ENCODE measurements around the gene PKN2.

Gene PKN2

DNA sequence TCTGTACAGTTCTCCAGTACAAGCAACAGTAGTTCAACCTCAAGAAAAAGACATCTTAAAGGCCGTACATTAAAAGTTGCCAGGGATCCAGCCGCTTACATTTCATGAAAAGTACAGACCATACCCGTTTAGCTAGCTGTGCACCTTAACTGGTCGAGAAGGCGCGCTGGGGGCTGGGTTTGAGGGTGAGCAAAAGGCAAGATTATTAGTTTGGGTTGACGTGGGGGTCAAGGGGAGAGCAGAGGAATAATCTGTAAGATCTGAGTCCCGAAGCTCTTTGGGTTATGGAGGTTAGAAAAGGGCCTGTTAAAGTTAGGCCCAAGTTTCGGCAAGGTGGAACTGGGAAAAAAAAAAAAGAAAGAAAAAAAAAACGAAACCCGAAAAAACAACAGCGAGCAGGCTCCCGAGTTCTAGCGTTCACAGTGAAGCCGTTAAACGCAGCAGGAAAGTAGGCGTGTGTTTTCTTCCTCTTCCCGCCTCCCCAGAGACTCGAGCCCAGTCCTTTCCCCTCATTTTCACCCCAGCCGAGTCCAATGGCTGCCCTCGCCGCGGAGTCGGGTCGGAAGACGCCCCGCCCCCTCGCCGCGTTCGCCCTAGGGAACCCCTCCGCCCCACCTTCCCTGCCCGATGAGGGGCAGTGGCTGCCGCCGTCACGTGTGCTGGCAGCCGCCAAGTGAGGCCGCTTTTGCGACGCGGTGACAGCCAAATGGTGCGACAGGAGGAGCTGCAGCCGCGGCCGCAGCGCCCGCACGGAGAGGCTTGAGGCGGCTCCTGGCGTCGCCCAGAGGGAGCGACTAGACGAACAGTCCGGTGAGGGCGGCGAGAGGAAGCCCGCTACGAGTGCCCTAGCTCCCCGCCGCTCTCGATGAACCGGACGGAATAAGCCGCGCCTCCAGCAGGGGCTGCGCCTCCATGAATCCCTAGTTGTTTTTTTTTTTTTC is at the start of gene PKN2:
Gene PKN2, plus strand, starts transcription at position 733 of the 941 bp plus-strand sequence. CDS start 308 bp downstream, outside the sequence.
- peak; percentile 99 for FAIRE-seq

- no peak for FAIRE-seq
These were observed 49.5 kb upstream of the PKN2 start for GRCh38 chr1:88634538-88634937.

DNA sequence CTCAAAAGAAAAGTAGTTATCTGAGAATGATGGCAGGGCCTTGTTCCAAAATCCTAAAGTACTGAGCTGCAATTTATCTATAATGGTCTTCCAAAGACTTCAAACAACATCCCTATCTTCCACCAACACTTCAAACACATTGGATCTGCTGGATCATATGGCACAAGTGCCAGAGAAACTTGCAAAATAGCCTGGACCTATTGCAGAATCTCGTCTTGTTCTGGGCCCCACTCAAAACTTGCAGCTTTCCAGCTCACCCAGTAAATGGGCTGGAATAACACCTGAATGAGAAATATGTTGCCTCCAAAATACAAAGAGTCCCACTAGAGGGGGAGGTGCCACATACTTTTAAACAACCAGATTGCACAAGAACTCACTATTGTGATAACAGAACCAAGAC is 44.0 kb upstream of the PKN2 start:
- FAIRE-seq = no peak

- no peak for FAIRE-seq
These were observed 38.2 kb upstream of the PKN2 start for GRCh38 chr1:88645886-88646285.

GRCh38 chr1:88646476-88647248 is 37.4 kb upstream of the PKN2 start:
- FAIRE-seq = no peak

- no peak for FAIRE-seq
These were observed 36.8 kb upstream of the PKN2 start for GRCh38 chr1:88647249-88647645.

- no peak for FAIRE-seq
These were observed 36.2 kb upstream of the PKN2 start for GRCh38 chr1:88647749-88648415.

DNA sequence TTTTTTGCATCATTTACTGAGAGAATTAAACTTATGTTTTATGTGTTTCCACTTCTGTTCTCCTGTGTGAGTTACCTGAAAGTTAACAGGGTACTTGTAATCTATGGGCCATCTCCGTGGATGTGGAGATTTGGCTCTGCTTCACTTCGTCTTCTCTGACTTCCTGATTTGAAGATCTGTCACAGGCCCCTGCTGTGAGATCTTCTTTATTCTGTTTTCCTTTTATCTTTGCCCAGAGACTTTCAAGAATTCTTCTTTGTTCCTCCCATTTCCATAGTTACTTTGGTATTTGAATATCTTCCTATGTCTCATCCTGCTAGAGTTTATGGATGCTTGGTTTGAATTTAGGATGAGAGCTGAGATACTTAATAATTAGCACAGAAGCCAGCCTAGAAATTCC is 35.4 kb upstream of the PKN2 start:
- FAIRE-seq = no peak

DNA sequence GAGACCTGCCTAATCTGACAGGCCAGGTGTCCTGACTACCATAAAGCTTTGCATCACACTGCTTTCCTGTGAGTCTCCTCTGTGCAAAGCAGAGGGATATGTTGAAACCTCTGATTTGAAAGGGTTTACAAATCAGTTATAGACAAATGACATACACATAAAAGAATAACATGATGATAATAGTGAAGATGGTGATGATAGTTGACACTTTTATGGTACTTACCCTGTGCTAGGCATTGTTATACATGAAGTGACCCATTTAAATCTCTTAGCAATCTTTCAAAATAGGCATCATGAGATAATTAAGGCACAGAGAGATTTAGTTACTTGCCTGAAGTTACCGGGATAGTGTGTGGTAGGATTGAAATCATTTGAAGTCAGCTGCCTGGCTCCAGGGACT is 34.1 kb upstream of the PKN2 start:
- FAIRE-seq = no peak

GRCh38 chr1:88650676-88651418 is 33.2 kb upstream of the PKN2 start:
- FAIRE-seq = no peak

DNA sequence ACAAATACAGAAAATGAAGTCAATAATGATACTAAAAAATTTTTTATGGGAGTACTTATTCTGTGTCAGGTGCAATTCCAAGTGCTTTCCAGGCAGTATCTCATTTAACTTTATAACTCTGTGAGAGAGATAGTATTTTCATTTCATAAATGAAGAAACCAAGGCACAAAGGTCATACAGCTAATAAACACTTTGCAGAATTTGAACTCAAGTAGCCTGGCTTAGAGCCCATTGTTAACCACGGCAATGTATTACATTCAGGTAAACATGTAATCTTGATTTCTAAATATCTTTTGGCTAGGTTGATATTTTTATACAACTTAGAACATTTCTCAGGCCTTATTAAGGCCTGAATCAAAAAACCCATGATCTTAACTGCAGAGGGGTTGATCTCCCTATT is 28.9 kb upstream of the PKN2 start:
- no peak for FAIRE-seq

- FAIRE-seq = peak; percentile 96
These were observed 28.3 kb upstream of the PKN2 start for GRCh38 chr1:88655685-88656299.

DNA sequence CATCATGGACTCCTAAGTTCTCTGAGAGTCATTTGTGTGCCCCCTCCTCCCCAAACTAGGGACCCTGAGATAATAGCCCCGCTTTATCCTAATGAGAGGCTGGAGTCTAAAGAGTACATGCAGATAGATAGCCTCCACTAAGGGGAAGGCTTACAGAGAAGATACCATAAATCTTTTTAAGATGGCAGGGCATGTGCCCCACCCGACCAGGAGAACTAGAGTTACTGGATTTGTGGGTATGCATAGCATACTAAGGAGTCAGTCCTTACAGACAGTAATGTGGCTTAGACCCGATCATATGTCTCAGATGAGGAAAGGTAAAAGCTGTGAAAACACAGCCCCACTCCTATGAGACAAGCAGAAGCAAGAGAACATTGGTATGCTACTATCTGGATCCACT is 25.7 kb upstream of the PKN2 start:
- FAIRE-seq = no peak

GRCh38 chr1:88659552-88659951 is 24.5 kb upstream of the PKN2 start:
- FAIRE-seq = no peak

DNA sequence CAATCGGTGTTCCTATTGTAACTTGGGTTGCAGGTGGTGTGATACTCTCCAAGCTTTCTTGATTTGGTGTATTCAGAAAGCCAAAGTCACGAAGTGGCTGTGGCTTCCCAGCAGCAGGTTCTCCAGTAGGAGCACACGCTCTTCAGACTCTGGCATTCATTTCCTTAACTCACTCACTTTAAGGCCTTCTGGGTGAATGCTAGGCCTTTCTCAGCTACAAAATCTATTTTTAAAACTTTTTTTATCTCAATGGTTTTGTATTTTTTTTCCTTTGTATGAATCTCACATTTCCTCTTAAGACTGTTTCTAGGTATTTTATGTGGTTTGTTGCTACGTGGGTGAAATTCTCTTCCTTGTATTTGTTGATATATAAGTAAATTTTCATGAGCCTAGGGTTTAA is 22.9 kb upstream of the PKN2 start:
- no peak for FAIRE-seq

DNA sequence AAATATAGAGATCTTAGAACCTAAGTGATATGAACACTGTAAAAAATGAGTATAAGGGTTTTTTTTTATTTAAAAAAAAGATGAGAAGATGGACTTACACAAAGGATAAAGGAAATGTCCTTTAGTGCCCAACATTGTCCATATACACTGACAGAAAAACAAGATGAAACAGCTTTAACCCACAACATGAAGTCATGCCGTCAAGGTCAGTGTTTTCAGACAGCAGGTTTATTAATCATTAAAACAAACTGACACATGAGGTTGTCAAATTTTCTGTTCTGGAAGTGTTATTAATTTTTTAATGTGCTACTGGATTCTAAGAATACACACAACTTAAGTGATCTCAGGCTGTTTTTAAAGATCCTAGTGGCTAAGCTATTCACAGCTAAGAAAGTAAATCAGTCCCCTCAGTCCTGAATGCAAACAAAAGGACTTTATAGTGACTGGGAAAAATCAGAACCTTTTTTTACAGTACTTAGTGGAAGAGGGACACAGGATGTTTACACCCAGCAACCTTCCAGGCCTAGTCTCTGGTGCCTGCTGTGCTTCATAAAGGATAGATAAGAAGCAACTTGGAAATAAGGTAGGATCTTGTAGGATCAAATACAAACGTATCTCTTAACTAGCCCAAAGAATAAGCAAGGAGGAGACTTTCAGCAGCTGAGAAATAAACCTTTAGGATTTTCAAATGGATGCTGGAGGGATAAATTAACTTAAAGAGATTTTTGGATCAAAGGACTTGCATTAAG is 21.9 kb upstream of the PKN2 start:
- no peak for FAIRE-seq

- FAIRE-seq = no peak
These were observed 21.4 kb upstream of the PKN2 start for GRCh38 chr1:88662723-88663122.

DNA sequence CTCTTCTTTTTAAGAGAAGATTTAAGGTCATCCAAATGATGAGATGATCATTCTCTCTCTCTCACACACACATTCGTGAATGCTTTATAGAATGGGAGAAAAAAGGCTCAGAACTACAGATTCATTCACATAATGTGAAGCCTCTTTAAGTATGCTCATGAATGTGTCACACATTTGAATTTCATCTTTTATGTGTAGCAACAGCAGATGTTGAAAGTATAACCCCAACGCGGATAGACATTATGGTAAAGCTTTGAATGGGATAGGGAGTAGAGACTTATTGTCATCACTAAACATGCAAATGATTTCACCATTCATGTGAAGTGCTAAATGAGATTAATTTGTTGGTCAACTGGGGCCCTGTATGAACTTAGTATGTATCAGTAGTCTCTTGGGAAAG is 15.7 kb upstream of the PKN2 start:
- FAIRE-seq = no peak

DNA sequence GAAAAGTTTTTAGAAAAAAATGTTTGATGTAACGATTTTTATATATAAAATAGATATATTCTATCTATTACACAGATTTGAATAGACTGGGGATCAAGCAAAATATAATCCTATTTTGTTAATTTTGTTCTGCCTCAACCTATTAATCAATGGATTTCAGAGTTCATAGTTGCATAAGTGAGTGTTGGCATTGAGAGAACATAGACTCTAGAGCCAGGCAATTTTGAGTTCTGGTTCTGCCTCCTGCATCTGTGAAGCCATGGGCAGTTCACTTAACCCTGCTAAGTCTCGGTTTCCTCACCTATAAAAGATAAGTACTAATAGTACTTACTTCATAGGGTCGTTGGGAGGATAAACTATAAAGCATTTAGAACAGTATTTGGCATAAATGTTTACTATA is 13.6 kb upstream of the PKN2 start:
- no peak for FAIRE-seq

DNA sequence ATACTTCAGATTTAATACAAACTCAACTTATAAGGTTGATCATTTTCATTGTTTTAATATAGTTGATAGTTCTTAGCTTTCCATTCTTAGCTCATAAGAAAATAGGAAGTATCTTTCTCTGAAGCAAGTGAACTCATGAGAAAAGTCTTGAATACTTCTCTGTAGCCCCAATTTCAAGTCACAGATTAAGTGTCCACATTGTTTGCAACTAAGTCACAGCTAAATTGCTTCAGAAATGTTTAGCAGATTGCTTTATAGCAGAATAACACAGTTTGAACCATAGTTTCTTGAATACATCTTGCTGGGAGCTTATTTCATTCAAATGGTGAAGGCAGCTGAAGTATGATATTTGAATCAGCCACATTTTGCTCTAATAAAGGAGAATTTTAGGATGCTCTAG is 10.6 kb upstream of the PKN2 start:
- no peak for FAIRE-seq

- no peak for FAIRE-seq
These were observed 5.7 kb upstream of the PKN2 start for GRCh38 chr1:88678405-88678804.

GRCh38 chr1:88680471-88680870 is 3.6 kb upstream of the PKN2 start:
- FAIRE-seq = no peak

Measured in A204.1 (cell line).